DOHH2 (cell line): ENCODE measurements around the gene KCNAB1.

Source experiments
- EZH2phosphoT487 ChIP-seq: fragments of 200-600 bp; sonication (generic); IDR thresholded peaks from 2 replicates; pipeline ENCODE4 v1.6.1; 2017; ENCODE audit warnings: borderline replicate concordance, mild to moderate bottlenecking, antibody characterized with exemption, low read length, moderate library complexity, mixed read lengths
- TF ChIP-seq, protein P1 (sequence below): fragments of 200-600 bp; sonication (generic); IDR thresholded peaks from one replicate; pipeline ENCODE4 v1.5.1; 2014; ENCODE audit warnings: antibody characterized with exemption, mild to moderate bottlenecking, low read depth, low read length; ENCODE audit not compliant: poor library complexity, severe bottlenecking

DNA sequence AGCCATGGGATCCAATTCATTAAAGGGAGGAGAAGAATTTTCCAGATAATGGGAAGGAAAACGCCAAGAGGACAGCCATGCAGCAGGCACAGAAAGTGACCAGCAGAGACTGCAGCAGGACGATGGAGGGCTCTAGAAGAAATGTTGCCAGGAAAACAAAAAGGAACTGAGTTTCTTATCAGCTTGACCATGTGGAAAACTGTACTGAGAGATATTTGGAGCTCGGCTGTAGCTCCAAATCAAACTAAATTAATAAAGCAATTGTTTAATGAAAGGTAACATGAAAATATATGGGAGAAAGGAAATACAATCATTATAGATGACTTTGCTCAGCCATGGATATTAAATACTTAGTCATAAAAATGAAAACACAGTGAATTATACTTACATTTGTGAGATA is 370.8 kb downstream of the KCNAB1 start:
- TF ChIP-seq, protein P1, sequence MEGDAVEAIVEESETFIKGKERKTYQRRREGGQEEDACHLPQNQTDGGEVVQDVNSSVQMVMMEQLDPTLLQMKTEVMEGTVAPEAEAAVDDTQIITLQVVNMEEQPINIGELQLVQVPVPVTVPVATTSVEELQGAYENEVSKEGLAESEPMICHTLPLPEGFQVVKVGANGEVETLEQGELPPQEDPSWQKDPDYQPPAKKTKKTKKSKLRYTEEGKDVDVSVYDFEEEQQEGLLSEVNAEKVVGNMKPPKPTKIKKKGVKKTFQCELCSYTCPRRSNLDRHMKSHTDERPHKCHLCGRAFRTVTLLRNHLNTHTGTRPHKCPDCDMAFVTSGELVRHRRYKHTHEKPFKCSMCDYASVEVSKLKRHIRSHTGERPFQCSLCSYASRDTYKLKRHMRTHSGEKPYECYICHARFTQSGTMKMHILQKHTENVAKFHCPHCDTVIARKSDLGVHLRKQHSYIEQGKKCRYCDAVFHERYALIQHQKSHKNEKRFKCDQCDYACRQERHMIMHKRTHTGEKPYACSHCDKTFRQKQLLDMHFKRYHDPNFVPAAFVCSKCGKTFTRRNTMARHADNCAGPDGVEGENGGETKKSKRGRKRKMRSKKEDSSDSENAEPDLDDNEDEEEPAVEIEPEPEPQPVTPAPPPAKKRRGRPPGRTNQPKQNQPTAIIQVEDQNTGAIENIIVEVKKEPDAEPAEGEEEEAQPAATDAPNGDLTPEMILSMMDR, result no peak
- TF ChIP-seq EZH2phosphoT487, result no peak
